B cell (primary cell): ENCODE measurements around the gene ANKLE2.

ENCODE experiments used
- CTCF ChIP-seq: fragments of 200-600 bp; IDR thresholded peaks from one replicate; pipeline ENCODE4 v1.8.0; 2022; ENCODE audit warnings: antibody characterized with exemption, mild to moderate bottlenecking
- EZH2 ChIP-seq: IDR thresholded peaks from 2 replicates; pipeline ENCODE4 v1.6.1; 2012; ENCODE audit warnings: borderline replicate concordance, low read depth, mild to moderate bottlenecking, moderate library complexity, low read length; ENCODE audit not compliant: insufficient read depth, poor library complexity, severe bottlenecking

- TF ChIP-seq CTCF (no peak), EZH2 (no peak)
Measured at GRCh38 chr12:132711080-132711843, 50.4 kb downstream of the ANKLE2 start.
